DND-41 (cell line): ENCODE data around the gene ZNF343.
"Not testable (repeated sequence)": the region's sequence is repeated elsewhere in the genome, so short reads cannot be mapped to it uniquely, and the experiment has no call there.

ENCODE experiments used
- EZH2 ChIP-seq: IDR thresholded peaks from 3 replicates; pipeline ENCODE4 v1.6.1; 2012; ENCODE audit warnings: borderline replicate concordance, low read depth, mild to moderate bottlenecking, moderate library complexity, low read length, inconsistent platforms; ENCODE audit not compliant: severe bottlenecking
- TF ChIP-seq, protein P1 (sequence below): IDR thresholded peaks from 2 replicates; pipeline ENCODE4 v1.5.1; 2012; ENCODE audit warnings: borderline replicate concordance, low read length, moderate library complexity, mild to moderate bottlenecking; ENCODE audit not compliant: poor library complexity, severe bottlenecking; ENCODE audit errors: extremely low read depth

DNA sequence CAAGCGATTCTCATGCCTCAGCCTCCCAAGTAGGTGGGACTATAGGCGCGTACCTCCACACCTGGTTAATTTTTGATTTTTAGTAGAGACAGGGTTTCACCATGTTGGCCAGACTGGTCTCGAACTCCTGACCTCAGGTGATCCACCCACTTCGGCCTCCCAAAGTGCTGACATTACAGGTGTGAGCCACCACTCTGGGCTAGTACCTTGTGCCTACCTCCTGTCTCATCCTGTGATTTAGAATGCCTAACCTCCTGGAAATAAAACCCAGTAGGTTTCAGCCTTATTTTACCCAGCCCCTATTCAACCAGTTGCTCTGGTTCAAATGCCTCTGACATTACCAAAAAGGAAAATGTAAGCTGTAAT lies 17.5 kb upstream of the ZNF343 start:
- not testable (repeated sequence) for TF ChIP-seq EZH2
- TF ChIP-seq, protein P1, sequence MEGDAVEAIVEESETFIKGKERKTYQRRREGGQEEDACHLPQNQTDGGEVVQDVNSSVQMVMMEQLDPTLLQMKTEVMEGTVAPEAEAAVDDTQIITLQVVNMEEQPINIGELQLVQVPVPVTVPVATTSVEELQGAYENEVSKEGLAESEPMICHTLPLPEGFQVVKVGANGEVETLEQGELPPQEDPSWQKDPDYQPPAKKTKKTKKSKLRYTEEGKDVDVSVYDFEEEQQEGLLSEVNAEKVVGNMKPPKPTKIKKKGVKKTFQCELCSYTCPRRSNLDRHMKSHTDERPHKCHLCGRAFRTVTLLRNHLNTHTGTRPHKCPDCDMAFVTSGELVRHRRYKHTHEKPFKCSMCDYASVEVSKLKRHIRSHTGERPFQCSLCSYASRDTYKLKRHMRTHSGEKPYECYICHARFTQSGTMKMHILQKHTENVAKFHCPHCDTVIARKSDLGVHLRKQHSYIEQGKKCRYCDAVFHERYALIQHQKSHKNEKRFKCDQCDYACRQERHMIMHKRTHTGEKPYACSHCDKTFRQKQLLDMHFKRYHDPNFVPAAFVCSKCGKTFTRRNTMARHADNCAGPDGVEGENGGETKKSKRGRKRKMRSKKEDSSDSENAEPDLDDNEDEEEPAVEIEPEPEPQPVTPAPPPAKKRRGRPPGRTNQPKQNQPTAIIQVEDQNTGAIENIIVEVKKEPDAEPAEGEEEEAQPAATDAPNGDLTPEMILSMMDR: not testable (repeated sequence)
